Gastrocnemius medialis (tissue), 4 donors: ENCODE results near the gene PROC. TPM values are rescaled to one million over a fixed set of nuclear protein-coding genes. Genes with fewer than 3 reads are reported as not detected.

Experiments
- ATAC-seq, 2 donors: fragments of 150-250 bp; one replicate each; pipeline ENCODE4 v1.9.1; 2016
- DNase-seq, 2 donors: peaks; one replicate each; pipeline ENCODE4 v3.0.0-alpha.2; 2019
- H3K27ac ChIP-seq, 4 donors: fragments of 200-600 bp; sonication (generic); 1 replicate in 1 of 4; 2 replicates in 3 of 4; pipeline ENCODE4 v1.5.1; 2016 to 2018; ENCODE audit warnings: mild to moderate bottlenecking in 2 of 4, moderate library complexity in 1 of 4
- H3K27me3 ChIP-seq, 3 donors: fragments of 200-600 bp; sonication (generic) in 2 of 3; 1 replicate in 1 of 3; 2 replicates in 2 of 3; pipeline versions ENCODE4 v1.5.1 to v1.6.0; 2016 to 2019; ENCODE audit warnings: mild to moderate bottlenecking in 1 of 3, moderate library complexity in 1 of 3
- H3K36me3 ChIP-seq, 2 donors: fragments of 200-600 bp; sonication (generic) in 1 of 2; one replicate each; pipeline ENCODE4 v1.5.1; 2017 to 2018
- H3K4me1 ChIP-seq, 2 donors: fragments of 200-600 bp; sonication (generic) in 1 of 2; one replicate each; pipeline ENCODE4 v1.5.1; 2016 to 2017; ENCODE audit warnings: mild to moderate bottlenecking in 2 of 2
- H3K4me3 ChIP-seq, 4 donors: fragments of 200-600 bp; sonication (generic) in 3 of 4; 1 replicate in 1 of 4; 2 replicates in 3 of 4; pipeline ENCODE4 v1.5.1; 2016 to 2019; ENCODE audit warnings: mild to moderate bottlenecking in 2 of 4
- H3K9me3 ChIP-seq, 3 donors: fragments of 200-600 bp; sonication (generic) in 2 of 3; 1 replicate in 1 of 3; 2 replicates in 2 of 3; pipeline ENCODE4 v1.5.1; 2016 to 2019
- POLR2A ChIP-seq, 2 donors: fragments of 450-650 bp; IDR thresholded peaks; one replicate each; pipeline ENCODE4 v1.6.1; 2017; ENCODE audit warnings: antibody characterized with exemption in 2 of 2, mild to moderate bottlenecking in 2 of 2, moderate library complexity in 2 of 2
- in situ Hi-C, 4 donors: fragments of 200-750 bp; cut with MboI; loops; one replicate each; pipeline versions ENCODE4 v1.15.0 to v1.8.0; 2017; ENCODE audit warnings: low sequenced_read_pairs in 4 of 4
- intact Hi-C: fragments of 100-400 bp; cut with DNase I; formaldehyde crosslinking; loops from one replicate; pipeline ENCODE4 v1.15.1; 2023; ENCODE audit warnings: low total_unique reads
- total RNA-seq, 4 donors: library from RNA; depleted of rRNA; stranded (reverse); fragments of >200 nt; gene quantifications; one replicate each; pipeline versions ENCODE4 v1.1.0 to v1.2.3, GENCODE V29; 2016
- TF ChIP-seq, protein P1 (sequence below), 5 experiments: fragments of 450-650 bp in 3 of 5; fragments of 200-600 bp in 2 of 5; sonication (generic) in 2 of 5; IDR thresholded peaks in 4 of 5; conservative IDR thresholded peaks in 1 of 5; 1 replicate in 4 of 5; 2 replicates in 1 of 5; pipeline ENCODE4 v1.5.1; 2016 to 2019; ENCODE audit warnings: antibody characterized with exemption in 5 of 5, mild to moderate bottlenecking in 3 of 5, moderate library complexity in 3 of 5

Gene PROC
- total RNA-seq, 4 donors from 2014 or later = 0.29 to 0.58 TPM; not detected in 2

- peak overlapping the region in 1 of 4 donors; percentile 44 for H3K27ac ChIP-seq
- TF ChIP-seq, protein P1, sequence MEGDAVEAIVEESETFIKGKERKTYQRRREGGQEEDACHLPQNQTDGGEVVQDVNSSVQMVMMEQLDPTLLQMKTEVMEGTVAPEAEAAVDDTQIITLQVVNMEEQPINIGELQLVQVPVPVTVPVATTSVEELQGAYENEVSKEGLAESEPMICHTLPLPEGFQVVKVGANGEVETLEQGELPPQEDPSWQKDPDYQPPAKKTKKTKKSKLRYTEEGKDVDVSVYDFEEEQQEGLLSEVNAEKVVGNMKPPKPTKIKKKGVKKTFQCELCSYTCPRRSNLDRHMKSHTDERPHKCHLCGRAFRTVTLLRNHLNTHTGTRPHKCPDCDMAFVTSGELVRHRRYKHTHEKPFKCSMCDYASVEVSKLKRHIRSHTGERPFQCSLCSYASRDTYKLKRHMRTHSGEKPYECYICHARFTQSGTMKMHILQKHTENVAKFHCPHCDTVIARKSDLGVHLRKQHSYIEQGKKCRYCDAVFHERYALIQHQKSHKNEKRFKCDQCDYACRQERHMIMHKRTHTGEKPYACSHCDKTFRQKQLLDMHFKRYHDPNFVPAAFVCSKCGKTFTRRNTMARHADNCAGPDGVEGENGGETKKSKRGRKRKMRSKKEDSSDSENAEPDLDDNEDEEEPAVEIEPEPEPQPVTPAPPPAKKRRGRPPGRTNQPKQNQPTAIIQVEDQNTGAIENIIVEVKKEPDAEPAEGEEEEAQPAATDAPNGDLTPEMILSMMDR (IDR thresholded peaks at IDR 0.05 in 4 of 5, conservative IDR thresholded peaks at IDR 0.05 in 1 of 5) = no peak
- TF ChIP-seq POLR2A (IDR thresholded peaks at IDR 0.05) = no peak
- no peaks in the 10 kb centered on the region for H3K36me3 ChIP-seq
- ATAC-seq (no peak), DNase-seq (no peak)
- H3K9me3 ChIP-seq = no peaks in the 10 kb centered on the region
- no peaks in the 10 kb centered on the region for H3K27me3 ChIP-seq
- in situ Hi-C loops = loop anchor here in 1 of 4 donors (25.0 kb wide), 1 partner anchor 315 kb away; no protein-coding TSS in a partner anchor
- intact Hi-C loops = no loop called here
- H3K4me1 ChIP-seq = peaks cover 13 to 14% of the 10 kb centered on the region in 2 donors
- no peak overlapping the region for H3K4me3 ChIP-seq
Measured at GRCh38 chr2:127401757-127402695, 16.2 kb upstream of the PROC start.

DNA sequence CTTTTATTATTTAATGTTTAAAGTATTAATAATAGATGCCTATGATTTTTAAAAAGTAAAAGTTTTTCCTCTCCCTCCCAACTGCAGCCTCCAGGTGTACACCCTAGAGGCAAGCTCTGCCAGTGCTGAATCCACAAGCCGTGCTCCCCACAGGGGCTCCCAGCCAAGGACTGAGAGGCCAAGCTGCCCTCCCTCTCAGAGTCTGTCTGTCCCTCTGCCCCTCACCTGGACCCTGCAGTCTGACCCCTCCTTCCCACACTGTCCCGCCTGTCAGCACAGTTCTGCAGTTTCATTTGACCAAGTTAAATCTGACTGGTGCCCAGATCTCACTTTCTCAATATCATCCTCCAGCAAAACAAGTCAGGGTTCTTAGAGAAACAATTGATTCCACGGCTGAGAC is 14.8 kb upstream of the PROC start:
- Histone ChIP-seq H3K4me1 (peaks cover 5 to 6% of the 10 kb centered on the region in 2 donors), H3K36me3 (no peaks in the 10 kb centered on the region), H3K4me3 (no peak overlapping the region), H3K9me3 (no peaks in the 10 kb centered on the region), H3K27me3 (no peaks in the 10 kb centered on the region), H3K27ac (no peak overlapping the region)
- no peak for ATAC-seq
- in situ Hi-C loops = loop anchor here in 1 of 4 donors (25.0 kb wide), 1 partner anchor 316 kb away; no protein-coding TSS in a partner anchor
- TF ChIP-seq POLR2A (IDR thresholded peaks at IDR 0.05) = no peak
- TF ChIP-seq, protein P1 (IDR thresholded peaks at IDR 0.05 in 4 of 5, conservative IDR thresholded peaks at IDR 0.05 in 1 of 5) = no peak
- intact Hi-C loops = no loop called here
- no peak for DNase-seq

DNA sequence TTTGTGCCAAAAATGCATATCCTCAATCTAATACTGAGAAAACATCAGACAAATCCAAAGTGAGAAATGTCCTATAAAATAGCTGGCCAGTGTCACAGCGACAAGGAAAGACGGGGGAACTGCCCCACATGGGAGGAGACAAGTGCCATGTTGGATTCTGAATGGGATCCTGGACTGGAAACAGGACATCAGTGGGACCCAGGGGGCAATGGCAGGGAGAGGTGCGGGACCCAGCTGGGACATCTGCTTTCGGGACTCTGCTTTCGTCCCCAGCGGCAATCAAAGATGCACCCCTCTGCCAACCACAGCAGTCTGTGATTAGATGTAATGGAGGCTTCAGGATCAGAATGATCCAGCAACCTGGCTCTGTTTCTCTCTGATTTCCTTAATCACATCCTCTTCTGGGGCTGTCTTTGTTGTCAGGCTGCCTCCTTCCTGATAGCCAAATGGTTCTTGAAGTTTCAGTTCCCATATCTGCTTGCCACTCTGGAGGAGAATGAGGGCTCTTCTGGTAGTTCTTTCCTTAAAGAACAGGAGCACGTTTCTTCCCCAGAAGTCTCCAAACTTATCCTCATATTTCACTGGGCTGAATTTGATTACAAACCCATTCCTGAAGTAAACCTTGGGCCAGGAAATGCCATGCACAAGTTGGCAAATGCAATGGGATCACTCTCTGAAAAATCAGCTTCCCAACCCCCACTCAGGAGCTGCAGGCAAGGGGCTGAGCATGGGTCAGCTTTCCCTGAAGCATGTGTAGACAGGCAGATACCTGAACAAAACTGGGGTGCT is 13.6 kb upstream of the PROC start:
- intact Hi-C loops = no loop called here
- Histone ChIP-seq H3K4me3 (no peak overlapping the region), H3K27ac (peak overlapping the region in 2 of 4 donors; percentile 53 to 95), H3K36me3 (no peaks in the 10 kb centered on the region), H3K27me3 (no peaks in the 10 kb centered on the region), H3K4me1 (peaks cover 5 to 8% of the 10 kb centered on the region in 2 donors), H3K9me3 (no peaks in the 10 kb centered on the region)
- TF ChIP-seq POLR2A (IDR thresholded peaks at IDR 0.05) = no peak
- TF ChIP-seq, protein P1 (IDR thresholded peaks at IDR 0.05 in 4 of 5, conservative IDR thresholded peaks at IDR 0.05 in 1 of 5) = no peak
- ATAC-seq (no peak), DNase-seq (no peak)
- in situ Hi-C loops = loop anchor here in 1 of 4 donors (25.0 kb wide), 1 partner anchor 317 kb away; no protein-coding TSS in a partner anchor

DNA sequence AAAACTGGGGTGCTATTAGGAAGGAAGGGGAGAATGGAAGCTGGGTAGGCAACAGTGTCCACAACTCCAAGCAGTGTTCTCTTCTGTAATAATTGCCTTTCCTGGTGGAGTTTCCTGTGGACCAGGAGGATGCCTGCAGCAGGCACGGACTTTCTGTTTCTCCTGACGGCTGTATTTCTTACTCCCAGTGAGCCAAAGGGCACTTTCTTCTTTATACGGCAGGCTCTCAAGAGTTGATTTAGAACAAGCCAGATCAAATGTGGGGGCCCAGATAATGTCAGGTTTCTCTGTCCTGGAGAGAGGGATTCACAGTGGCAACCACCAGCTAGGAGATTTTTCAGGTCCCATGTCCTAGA is 13.0 kb upstream of the PROC start:
- intact Hi-C loops = no loop called here

More for the DNA sequence above, 13.0 kb upstream of the PROC start:
- H3K27ac ChIP-seq = peak overlapping the region; percentile 53 to 95 (median 89)
- no peak overlapping the region for H3K4me3 ChIP-seq
- no peak for DNase-seq
- no peaks in the 10 kb centered on the region for H3K36me3 ChIP-seq
- no peak for TF ChIP-seq POLR2A (IDR thresholded peaks at IDR 0.05)
- TF ChIP-seq, protein P1 (IDR thresholded peaks at IDR 0.05 in 4 of 5, conservative IDR thresholded peaks at IDR 0.05 in 1 of 5) = no peak
- peaks cover 5 to 8% of the 10 kb centered on the region in 2 donors for H3K4me1 ChIP-seq
- H3K9me3 ChIP-seq = no peaks in the 10 kb centered on the region
- ATAC-seq = no peak
- H3K27me3 ChIP-seq = no peaks in the 10 kb centered on the region
- in situ Hi-C loops = loop anchor here in 1 of 4 donors (25.0 kb wide), 1 partner anchor 318 kb away; no protein-coding TSS in a partner anchor
